ENCODE measurements around the gene TMEM203.

Gene TMEM203

DNA sequence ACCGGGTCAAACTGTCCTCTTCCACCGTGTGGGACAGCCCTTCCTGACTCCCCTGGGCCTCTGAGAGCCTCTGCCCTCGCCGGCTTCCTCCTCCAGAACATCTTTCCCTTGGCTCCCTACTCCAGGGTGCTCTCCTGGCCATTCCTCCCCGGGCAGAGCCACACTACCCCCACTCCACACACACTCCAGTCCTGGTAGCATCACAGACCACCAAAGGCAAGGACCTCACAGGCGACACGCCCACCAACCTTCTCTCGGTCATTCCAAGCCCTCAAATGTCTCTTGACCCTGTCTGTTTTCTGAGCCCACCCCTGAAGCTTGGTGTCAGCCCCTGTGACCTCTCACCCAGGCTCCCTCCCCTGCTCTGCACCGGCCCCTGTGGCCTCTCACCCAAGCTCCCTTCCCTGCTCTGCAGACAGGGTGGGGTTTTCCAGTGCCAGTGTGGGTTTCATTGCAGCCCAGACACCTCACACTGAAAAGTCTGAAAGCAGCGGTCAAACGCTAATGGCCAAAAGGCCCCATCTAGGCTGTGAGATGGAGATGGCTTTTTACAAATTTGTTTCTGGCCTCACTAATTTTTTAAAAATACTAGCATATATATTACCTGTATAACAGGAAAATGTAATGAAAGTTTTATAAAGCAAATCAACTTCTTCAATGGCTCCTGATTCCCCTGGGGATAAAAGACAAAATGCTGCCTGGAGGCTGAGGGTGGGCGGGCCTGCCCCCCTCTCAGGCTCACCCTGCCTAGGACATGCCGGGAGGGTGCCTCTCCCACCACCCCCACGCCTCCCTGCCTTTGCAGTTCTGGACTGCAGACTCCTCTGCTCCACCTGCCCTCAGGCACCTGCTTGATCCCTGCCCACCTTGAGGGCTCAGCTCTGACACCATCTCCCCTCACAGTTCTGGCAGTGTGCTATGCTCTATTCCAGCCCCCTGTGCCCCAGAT lies 46.1 kb downstream of the TMEM203 start:
- H3K36me3 ChIP-seq (ENCODE audit: control insufficient read depth in 5 of 5, insufficient read depth in 5 of 5, low read length in 5 of 5) = no peaks in the 10 kb centered on the region
- H3K9ac ChIP-seq (ENCODE audit: low read length in 5 of 5) = no peak overlapping the region
- H3K4me1 ChIP-seq (ENCODE audit: control insufficient read depth in 5 of 5, insufficient read depth in 5 of 5, low read length in 5 of 5) = peaks cover 0 to 15% (median 8%) of the 10 kb centered on the region in 5 donors
- peaks cover 0 to 2% (median 0%) of the 10 kb centered on the region in 5 donors for H3K9me3 ChIP-seq (ENCODE audit: control insufficient read depth in 5 of 5, low read length in 5 of 5)
- H3K27me3 ChIP-seq (ENCODE audit: control insufficient read depth in 5 of 5, insufficient read depth in 4 of 5, low read length in 5 of 5) = peaks cover 49 to 82% (median 80%) of the 10 kb centered on the region in 5 donors
- H3K4me3 ChIP-seq (ENCODE audit: low read depth in 1 of 5, low read length in 5 of 5) = no peak overlapping the region
- H3K27ac ChIP-seq (ENCODE audit: low read depth, low read length) = no peak overlapping the region

DNA sequence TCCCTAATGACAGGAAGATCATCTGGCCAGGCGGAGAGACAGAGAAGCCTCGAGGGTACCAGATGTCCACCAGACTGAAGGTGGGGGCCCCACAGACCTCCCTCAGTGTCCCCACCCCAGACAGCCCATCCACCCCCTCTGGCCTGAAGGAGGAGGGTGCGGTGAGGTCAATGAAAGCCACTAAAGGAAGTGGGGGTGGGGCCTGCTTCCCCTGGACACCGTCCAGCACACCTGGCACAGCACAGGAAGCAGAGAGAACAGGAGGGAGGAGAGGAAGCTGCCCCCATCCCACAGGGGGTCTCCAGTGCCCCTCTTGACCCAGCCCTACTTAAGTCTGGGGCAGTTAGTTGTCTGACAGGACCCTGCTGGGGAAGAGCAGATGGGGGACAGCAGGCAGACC lies 46.8 kb downstream of the TMEM203 start:
- no peak overlapping the region for H3K4me3 ChIP-seq (ENCODE audit: low read depth in 1 of 5, low read length in 5 of 5)
- H3K9ac ChIP-seq (ENCODE audit: low read length in 5 of 5) = no peak overlapping the region
- peaks cover 0 to 15% (median 8%) of the 10 kb centered on the region in 5 donors for H3K4me1 ChIP-seq (ENCODE audit: control insufficient read depth in 5 of 5, insufficient read depth in 5 of 5, low read length in 5 of 5)
- H3K36me3 ChIP-seq (ENCODE audit: control insufficient read depth in 5 of 5, insufficient read depth in 5 of 5, low read length in 5 of 5) = no peaks in the 10 kb centered on the region
- no peak overlapping the region for H3K27ac ChIP-seq (ENCODE audit: low read depth, low read length)
- peaks cover 44 to 74% (median 73%) of the 10 kb centered on the region in 5 donors for H3K27me3 ChIP-seq (ENCODE audit: control insufficient read depth in 5 of 5, insufficient read depth in 4 of 5, low read length in 5 of 5)
- peaks cover 0 to 2% (median 0%) of the 10 kb centered on the region in 5 donors for H3K9me3 ChIP-seq (ENCODE audit: control insufficient read depth in 5 of 5, low read length in 5 of 5)

DNA sequence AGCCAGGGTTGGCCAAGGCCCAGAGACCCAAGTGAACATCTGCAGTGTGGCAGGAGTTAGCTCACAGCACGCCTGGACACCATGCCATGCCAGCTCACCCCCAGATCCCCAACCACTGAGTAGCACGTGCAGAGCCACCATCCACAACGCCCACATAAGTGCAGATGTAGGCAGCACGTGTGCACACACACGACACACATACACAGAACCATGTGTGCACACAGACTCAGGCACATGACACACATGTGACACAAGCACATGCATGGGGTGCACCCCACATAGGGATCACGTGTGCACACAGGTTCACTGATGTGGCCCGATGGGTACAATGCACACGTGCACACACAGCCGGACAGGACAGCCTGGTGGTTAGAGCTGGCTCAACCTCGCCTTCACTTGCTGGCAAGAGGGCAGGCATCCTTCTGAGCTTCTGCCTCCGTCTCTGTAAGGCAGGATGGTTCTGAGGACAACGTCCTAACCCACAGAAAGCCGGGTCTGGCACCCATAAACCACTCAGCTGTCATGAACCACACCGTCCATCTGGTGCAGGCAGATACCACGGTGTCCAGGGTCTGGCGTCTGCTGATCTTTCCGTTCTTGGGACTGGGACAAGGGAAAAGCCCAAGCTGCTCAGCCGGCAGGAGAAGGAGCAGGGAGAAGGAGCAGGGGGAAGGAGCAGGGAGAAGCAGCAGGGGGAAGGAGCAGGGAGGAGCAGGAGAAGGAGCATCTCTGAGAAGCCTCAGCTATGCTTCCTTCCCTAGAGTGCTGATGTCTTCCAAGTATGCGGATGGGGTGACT lies 47.6 kb downstream of the TMEM203 start:
- Histone ChIP-seq H3K36me3 (ENCODE audit: control insufficient read depth in 5 of 5, insufficient read depth in 5 of 5, low read length in 5 of 5) (no peaks in the 10 kb centered on the region), H3K4me1 (ENCODE audit: control insufficient read depth in 5 of 5, insufficient read depth in 5 of 5, low read length in 5 of 5) (peaks cover 0 to 8% (median 4%) of the 10 kb centered on the region in 5 donors), H3K27me3 (ENCODE audit: control insufficient read depth in 5 of 5, insufficient read depth in 4 of 5, low read length in 5 of 5) (peaks cover 39 to 68% (median 66%) of the 10 kb centered on the region in 5 donors), H3K27ac (ENCODE audit: low read depth, low read length) (no peak overlapping the region), H3K9me3 (ENCODE audit: control insufficient read depth in 5 of 5, low read length in 5 of 5) (peaks cover 0 to 2% (median 0%) of the 10 kb centered on the region in 5 donors), H3K9ac (ENCODE audit: low read length in 5 of 5) (no peak overlapping the region), H3K4me3 (ENCODE audit: low read depth in 1 of 5, low read length in 5 of 5) (no peak overlapping the region)

DNA sequence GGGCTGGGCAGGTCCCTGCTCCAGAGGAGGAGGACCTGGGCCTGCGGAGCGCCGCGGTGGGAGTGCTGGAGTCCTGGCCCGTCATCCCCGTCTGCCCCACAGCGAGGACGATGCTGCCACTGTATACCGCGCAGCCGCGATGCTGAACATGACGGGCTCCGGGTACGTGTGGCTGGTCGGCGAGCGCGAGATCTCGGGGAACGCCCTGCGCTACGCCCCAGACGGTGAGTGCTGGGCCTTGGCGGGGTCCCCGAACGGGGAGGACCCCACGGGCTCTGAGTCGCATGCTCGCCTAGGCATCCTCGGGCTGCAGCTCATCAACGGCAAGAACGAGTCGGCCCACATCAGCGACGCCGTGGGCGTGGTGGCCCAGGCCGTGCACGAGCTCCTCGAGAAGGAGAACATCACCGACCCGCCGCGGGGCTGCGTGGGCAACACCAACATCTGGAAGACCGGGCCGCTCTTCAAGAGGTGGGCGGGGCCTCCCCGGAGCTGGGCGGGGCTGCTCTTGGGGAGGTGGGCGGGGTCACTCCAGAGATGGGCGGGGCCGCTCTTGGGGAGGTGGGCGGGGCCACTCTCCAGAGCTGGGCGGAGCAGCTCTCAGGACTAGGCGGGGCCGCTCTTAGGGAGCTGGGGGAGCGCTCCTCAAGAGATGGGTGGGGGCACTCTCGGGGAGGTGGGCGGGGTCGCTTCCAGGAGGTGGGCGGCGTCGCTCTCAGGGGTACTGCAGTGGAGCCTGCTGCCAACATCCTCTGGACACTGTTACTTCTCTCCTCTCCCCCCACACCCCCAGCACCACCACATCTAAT lies 48.7 kb downstream of the TMEM203 start:
- Histone ChIP-seq H3K4me1 (ENCODE audit: control insufficient read depth in 5 of 5, insufficient read depth in 5 of 5, low read length in 5 of 5) (peaks cover 0 to 5% (median 4%) of the 10 kb centered on the region in 5 donors), H3K4me3 (ENCODE audit: low read depth in 1 of 5, low read length in 5 of 5) (peak overlapping the region in 1 of 5 donors; percentile 27)

More for the DNA sequence above, 48.7 kb downstream of the TMEM203 start:
- Histone ChIP-seq H3K27ac (ENCODE audit: low read depth, low read length) (no peak overlapping the region), H3K9ac (ENCODE audit: low read length in 5 of 5) (no peak overlapping the region), H3K9me3 (ENCODE audit: control insufficient read depth in 5 of 5, low read length in 5 of 5) (peaks cover 0 to 2% (median 0%) of the 10 kb centered on the region in 5 donors), H3K27me3 (ENCODE audit: control insufficient read depth in 5 of 5, insufficient read depth in 4 of 5, low read length in 5 of 5) (peaks cover 39 to 59% (median 57%) of the 10 kb centered on the region in 5 donors), H3K36me3 (ENCODE audit: control insufficient read depth in 5 of 5, insufficient read depth in 5 of 5, low read length in 5 of 5) (no peaks in the 10 kb centered on the region)
